ENCODE results near the gene C11orf58.

C11orf58 gene

DNA sequence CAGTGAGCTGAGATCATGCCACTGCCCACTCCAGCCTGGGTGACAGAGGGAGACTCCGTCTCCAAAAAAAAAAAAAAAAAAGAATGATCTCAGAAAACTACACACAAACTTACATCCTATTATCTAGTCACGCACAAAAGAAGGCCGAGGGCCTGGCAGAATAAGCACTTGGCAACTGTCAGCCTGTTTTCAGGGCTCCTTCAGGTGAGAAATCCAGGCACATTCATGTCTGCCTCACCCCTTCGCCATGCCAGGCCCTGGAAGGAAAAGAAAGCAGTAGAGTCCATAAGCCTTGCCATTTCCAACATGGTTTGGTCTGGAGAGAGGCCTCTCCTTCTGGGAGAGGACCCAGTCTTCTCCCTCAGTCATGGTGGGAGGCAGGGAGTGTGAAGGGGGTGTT is 30.9 kb downstream of the C11orf58 start:
- no peak for DNase-seq (ENCODE audit: low read depth)

GRCh38 chr11:16770016-16770415 is 31.6 kb downstream of the C11orf58 start:
- no peak for DNase-seq (ENCODE audit: low read depth)

DNA sequence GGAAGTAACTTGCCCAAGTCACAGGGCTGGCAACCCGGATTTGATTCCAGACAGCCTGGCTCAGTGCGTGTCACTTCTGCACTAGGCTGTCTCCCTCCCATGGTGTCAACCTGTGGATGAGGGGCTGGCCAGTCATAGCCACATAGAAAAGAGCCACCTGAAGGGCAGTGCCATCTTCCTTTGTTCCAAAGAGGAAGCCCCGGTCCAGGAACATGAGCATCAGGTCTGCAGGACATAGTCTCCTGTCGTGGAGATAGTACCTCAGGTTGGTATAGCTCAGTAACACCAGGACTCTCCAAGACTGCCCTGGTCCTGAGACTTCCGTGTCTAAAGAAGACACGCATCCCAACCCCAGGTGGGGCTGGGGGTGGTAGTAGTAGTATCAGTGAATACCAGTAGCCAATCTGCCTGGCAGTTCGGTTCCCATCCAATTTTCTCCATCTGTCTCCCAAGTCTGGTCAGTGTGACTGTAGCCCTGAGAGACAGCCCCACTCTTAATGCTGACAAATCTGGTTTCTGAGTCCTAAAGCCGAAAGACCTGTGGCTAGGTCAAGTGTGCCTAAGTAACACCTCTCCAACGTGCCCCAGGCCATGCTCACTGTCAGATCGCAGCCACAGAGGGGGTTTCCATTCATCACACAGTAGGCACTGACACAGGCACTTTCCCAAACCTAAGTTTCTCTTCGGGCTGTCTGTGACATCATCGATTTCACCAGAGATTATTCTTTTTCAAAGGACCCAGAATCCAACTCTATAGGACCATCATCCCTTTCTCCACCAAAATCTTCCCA is 33.1 kb downstream of the C11orf58 start:
- no peak for DNase-seq (ENCODE audit: low read depth)

DNA sequence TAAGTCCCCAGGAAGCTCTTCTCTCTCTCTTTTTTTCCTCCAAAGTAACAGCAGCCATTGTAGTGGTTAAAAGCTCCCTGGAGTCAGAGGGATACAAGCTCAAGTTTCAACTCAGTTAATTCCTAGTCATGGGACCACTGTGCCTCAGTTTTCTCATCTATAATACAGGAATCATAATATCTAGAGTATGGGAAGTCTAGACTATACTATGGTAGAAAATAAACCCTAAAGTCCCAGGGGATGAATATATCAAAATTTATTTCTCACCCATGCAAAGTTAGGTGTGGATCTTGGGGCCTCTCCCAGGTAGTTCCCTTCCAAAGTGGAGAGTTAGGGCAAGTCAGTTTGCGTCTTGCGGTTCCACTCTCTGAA is 33.7 kb downstream of the C11orf58 start:
- no peak for DNase-seq (ENCODE audit: low read depth)

DNA sequence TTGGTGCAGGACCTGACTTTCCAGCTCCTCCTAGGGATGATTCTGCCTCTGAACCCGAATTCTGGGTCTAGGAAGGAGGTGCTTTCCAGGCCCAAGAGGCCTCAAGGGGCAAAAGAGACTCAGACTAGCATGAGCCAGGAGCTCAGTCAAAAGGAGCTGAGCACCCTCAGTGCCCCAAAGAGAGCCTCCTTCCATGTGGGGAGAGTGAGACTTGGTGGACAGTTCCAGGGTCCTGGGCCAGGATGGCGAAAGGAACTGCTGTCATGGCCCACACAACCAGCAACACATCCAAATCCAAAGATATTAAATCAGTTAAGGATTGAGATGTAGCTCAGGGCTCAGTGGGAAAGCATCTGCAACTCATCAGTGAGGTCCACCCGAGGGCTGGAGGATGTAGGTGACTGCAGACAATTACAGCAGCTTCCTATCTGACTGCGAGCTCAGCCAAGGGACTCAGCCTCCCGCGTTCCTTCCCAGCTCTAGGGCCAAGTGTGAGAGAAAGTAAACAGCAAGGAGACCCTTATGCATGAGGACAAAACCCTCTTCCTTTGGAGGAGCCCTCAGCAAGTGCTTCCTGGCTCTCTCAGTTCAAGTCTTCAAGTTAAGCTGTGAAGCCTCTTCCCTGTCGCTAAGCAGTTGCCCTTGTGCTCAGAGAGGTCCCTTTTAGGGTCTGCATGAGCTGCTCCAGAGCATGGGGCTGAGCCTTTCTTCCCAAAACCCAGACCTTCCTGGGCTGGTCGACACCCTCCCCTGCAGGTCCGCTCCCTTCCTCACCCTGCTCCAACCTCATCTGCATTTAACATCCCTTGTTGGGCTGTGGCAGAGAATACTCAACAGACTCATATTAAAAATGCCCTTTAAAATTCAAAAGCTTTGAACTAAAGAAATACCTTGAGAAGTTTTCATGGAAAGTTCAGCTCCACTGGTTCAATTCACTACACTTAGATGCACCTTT is 35.8 kb downstream of the C11orf58 start:
- DNase-seq (ENCODE audit: low read depth) = no peak

DNA sequence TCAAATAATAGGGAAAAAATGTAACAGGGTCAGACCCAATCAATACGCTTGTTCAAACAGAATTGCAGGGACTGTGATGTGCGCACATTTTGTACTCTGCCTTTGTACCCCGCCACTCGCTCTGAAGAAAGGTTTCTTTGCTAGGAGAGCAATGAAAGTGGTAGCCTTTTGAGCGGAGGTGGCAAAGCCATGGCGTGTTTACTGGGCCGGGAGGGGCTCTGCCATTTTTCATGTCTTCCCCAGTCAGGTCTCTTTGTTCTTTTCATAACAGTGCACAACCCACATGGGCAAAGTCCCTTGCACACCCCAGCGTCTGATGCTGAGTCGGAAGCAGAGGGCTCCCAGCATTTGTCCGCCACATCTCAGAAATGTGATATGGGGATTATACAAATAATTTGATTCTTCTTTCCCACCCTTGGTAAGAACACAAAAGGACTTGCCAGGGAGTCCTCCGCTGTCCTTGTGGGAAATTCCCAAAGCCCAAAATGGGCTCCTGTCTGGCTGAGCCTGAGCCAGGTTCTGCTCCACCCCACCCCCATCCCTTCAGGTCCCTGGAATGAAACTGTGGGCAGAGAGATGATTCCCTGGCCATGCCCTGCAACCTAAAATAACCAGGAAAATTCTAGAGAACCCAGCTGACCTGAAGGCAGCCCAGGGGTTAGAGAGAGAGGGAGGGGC is 36.6 kb downstream of the C11orf58 start:
- DNase-seq (ENCODE audit: low read depth) = no peak

DNA sequence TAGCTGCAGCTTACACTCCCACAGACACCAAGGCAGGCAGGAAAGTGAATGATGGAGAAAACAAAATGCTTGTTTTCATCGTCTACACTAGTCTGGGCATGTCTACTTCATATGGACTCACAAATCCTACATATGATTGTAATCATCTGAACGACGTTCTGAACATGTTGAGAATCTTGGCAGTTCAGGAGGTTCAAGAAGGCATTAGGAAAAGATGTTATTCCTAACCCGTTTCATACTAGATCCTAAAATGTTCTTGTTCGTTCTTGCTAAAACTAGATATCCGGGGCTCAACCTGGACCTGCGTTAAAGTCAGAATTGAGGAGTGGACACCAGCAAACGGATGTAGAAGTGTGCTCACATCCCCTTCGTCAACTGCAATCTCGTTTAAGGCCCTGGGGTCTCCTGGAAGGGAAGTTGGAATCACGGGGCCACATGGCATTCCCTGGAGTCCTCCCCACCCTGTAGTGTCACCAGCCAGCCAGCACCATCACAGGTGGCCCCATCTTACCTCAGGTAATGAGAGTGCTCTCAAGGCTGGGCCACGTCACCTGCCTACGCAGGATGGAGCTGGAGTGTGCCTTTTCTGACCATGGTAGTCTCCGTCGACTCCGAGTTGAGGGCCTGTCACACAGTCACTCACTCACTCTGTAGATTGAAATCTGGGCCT is 37.3 kb downstream of the C11orf58 start:
- DNase-seq (ENCODE audit: low read depth) = no peak

DNA sequence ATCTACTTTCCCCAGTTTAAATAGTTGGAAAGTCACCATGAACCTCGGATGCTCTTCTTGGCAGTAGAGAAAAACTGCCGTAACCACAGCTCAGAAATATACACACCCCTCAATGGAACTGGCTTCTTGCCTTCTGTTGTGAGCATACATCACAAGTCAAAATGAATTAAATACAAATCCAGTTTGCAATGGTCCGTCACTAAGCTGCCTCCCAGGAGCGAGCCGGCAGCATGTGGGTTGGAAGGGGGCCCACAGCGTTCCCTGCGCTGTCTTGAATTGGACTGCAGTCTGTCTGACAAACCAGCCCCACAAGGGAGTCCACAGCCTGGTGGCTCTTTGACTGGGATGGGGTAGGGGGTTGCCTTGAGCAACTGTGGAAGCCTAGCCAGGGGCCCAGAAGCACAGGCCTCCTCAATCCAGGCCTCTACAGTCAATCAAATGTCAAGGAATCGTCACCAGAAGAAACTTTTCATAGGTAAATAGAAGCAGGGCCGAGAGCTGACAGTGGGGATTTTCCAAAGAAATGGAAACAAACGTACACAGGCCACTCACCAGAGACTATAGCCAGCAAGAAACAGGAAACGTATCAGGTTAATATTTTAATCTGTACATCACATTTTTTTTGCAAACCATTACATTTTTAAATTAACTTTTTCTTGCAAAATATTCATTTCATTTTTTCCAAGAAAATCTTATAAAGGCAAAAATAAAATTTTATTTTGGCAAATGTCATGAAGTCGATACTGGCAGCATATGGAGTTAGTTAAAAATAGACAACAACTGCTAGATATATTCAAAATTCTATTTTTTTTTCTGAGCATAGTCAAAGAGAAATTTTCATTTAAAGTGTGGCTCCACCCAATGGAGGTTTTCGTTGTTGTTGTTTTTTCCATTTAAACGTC is 38.5 kb downstream of the C11orf58 start:
- peak; percentile 48 for DNase-seq (ENCODE audit: low read depth)

- DNase-seq (ENCODE audit: low read depth) = no peak
Measured at GRCh38 chr11:16777613-16777975, 39.1 kb downstream of the C11orf58 start.

GRCh38 chr11:16778286-16778685 is 39.8 kb downstream of the C11orf58 start:
- DNase-seq (ENCODE audit: low read depth) = no peak

DNA sequence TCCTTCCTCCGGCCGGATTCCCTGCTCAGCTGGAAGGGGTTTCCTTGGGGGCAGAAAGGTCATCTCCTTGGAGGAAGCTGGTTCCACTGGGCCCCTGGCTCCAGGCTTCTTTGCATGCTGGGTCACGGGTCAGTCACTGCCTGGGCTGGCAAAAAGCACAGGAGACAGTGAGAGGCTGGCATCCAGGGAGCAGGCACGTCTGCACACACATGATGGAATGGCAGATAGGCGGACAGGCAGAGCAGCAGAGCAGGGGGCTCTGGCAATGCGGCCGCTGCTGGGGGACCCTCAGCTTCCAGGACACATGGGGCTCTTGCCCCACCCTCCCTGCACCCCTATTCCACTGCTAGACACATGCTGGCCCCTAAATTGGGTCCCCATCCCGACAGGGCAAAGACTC is 40.4 kb downstream of the C11orf58 start:
- DNase-seq (ENCODE audit: low read depth) = no peak

DNA sequence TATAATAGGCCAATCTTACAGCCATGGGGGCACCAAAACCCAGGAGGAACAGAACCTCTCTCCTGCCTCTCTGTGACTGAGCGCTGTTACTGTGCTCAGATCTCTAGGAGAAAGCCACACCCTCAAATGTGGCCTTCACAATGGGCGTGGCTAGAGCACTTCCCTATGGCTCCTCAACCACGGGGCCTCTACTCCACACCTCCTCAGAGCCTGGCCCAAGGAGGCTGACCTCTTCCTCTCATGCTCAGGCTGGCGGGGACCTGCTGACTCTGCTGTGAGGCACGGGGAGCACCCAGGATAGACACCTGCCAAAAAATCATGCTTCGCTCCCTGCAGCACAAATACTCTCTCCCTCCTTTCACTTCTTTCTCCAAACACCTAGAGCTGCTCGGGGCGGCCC is 41.0 kb downstream of the C11orf58 start:
- no peak for DNase-seq (ENCODE audit: low read depth)

GRCh38 chr11:16780146-16780545 is 41.7 kb downstream of the C11orf58 start:
- no peak for DNase-seq (ENCODE audit: low read depth)

- no peak for DNase-seq (ENCODE audit: low read depth)
Measured at GRCh38 chr11:16780698-16781550, 42.5 kb downstream of the C11orf58 start.

GRCh38 chr11:16781936-16782919 is 43.8 kb downstream of the C11orf58 start:
- DNase-seq (ENCODE audit: low read depth) = no peak

- no peak for DNase-seq (ENCODE audit: low read depth)
Measured at GRCh38 chr11:16783321-16783801, 44.9 kb downstream of the C11orf58 start.

- no peak for DNase-seq (ENCODE audit: low read depth)
Measured at GRCh38 chr11:16784097-16784496, 45.6 kb downstream of the C11orf58 start.

DNA sequence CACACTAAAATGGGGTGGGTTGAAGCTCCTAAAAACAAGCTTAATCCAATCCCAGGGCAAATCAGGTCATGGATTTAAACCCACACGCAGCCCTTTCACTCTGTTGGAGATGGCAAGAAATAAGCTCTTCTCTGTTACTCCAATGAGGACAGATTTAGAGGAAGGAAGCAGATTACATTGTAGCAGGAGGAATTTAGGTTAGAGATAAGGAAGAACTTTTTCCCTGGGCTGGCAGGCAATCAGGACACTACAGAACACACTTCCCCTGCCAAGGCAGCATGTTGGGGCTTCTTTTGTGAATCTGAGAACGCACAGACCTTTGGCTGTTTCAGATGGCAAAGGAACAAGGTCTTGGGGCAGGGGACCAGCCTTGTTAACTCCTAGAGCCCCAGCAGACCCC is 46.2 kb downstream of the C11orf58 start:
- no peak for DNase-seq (ENCODE audit: low read depth)

Data from stromal cell of bone marrow (primary cell).